Skeletal muscle satellite cell (primary cell): ENCODE measurements around the gene IYD.
"Not testable (repeated sequence)": the region's sequence is repeated elsewhere in the genome, so short reads cannot be mapped to it uniquely, and the experiment has no call there.

Experiments used
- H3K27me3 ChIP-seq: 2 replicates; pipeline ENCODE4 v1.7.0; 2013; ENCODE audit warnings: low read length; ENCODE audit not compliant: control insufficient read depth, insufficient read depth
- H3K36me3 ChIP-seq: 2 replicates; pipeline ENCODE4 v1.7.0; 2013; ENCODE audit warnings: mild to moderate bottlenecking, control low read depth, low read length; ENCODE audit not compliant: insufficient read depth
- H3K4me1 ChIP-seq: 2 replicates; pipeline ENCODE4 v1.7.0; 2013; ENCODE audit warnings: low read length; ENCODE audit not compliant: control insufficient read depth, insufficient read depth
- H3K4me2 ChIP-seq: 2 replicates; pipeline ENCODE4 v1.7.0; 2013; ENCODE audit warnings: mild to moderate bottlenecking, low read length
- H3K4me3 ChIP-seq: 2 replicates; pipeline ENCODE4 v1.7.0; 2013; ENCODE audit warnings: low read length
- H3K9ac ChIP-seq: 2 replicates; pipeline ENCODE4 v1.7.0; 2013; ENCODE audit warnings: mild to moderate bottlenecking, low read depth, low read length, moderate library complexity
- H3K9me3 ChIP-seq: replicated peaks from 2 replicates; pipeline ENCODE4 v1.7.0; 2013; ENCODE audit warnings: mild to moderate bottlenecking, control low read depth, low read length

Gene IYD

DNA sequence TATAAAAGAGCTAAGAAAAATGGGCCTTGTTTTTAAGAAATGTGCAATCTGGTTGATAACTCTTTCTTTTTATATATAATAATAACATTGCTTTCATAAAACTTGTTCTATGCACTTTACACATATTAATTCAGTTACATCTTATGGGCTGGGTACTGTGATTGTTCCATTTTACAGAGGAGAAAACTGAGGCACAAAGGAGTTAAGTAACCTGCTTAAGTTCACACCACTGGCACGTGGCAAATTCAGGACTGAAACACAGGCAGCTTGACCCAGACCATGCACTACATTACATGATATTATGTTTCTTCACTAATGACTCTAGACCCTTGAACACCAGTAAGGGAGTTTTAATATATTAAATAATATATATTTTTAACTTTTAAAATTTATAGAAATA is 15.4 kb upstream of the IYD start:
- Histone ChIP-seq H3K9me3 (no peaks in the 10 kb centered on the region), H3K36me3 (no peaks in the 10 kb centered on the region), H3K4me3 (no peak overlapping the region), H3K4me1 (peaks cover 27% of the 10 kb centered on the region), H3K27me3 (peaks cover 4% of the 10 kb centered on the region), H3K4me2 (no peak overlapping the region), H3K9ac (no peak overlapping the region)

DNA sequence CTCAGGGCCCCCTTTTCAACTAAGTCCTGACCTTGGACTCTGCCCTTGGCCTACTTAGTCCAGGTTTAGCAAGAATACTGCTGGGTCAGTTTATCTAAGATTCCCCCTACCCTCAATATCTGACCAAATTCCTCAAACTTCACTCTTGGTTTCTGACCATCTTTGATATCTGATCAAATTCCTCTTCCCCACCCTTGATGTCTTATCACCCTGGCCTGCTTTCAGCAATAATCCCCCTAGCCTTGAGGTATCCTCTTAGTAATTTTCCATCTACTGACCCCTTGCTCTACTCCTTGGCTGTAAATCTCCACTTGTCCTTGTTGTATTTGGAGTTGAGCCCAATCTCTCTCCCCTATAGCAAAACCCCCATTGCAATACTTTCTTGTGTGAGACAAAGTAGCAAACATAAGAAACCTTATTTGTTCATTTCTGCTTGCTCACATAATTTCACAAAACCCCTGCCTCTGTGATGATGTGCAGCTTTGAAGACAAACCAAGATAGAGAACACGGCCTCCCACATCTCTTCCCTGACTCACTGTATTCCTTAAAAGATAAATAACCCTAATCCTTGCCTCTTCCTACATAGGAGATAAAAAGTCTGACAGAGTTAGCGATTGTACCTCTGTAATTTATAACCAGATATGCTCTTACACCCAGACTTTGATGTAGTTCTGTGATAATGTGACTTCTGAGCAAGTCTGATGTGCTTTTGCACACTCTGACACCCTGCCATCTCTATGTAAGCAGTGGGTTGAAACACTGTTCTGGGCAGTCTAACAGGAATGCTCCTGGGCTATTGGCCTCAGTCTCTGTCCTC is 13.8 kb upstream of the IYD start:
- H3K4me2 ChIP-seq, result peak overlapping the region; percentile 28
- peaks cover 4% of the 10 kb centered on the region for H3K27me3 ChIP-seq
- H3K9me3 ChIP-seq, result no peaks in the 10 kb centered on the region
- H3K36me3 ChIP-seq, result no peaks in the 10 kb centered on the region
- peaks cover 27% of the 10 kb centered on the region for H3K4me1 ChIP-seq
- H3K9ac ChIP-seq, result no peak overlapping the region
- no peak overlapping the region for H3K4me3 ChIP-seq

DNA sequence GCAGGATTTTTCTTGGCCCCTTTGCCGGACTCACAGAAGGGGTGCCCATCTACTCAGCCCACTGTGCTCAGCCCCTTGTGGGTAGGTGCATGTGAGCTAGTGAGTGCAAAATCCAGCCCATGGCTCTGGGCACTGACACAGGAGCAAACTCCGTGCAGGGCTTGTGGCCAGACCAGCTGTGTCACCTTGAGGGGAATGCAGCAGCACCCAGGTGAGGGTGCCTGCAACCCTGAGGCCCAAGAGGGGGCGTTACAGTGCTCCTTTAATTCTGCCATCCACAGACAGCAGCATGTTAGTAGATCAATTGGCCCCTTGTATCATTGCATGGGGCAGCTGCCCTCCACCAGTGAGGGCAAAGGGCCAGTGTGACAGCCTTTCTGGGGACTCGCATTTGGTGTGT is 12.9 kb upstream of the IYD start:
- peaks cover 27% of the 10 kb centered on the region for H3K4me1 ChIP-seq
- no peak overlapping the region for H3K4me3 ChIP-seq
- no peak overlapping the region for H3K9ac ChIP-seq
- no peak overlapping the region for H3K4me2 ChIP-seq
- peaks cover 4% of the 10 kb centered on the region for H3K27me3 ChIP-seq
- no peaks in the 10 kb centered on the region for H3K36me3 ChIP-seq
- no peaks in the 10 kb centered on the region for H3K9me3 ChIP-seq

DNA sequence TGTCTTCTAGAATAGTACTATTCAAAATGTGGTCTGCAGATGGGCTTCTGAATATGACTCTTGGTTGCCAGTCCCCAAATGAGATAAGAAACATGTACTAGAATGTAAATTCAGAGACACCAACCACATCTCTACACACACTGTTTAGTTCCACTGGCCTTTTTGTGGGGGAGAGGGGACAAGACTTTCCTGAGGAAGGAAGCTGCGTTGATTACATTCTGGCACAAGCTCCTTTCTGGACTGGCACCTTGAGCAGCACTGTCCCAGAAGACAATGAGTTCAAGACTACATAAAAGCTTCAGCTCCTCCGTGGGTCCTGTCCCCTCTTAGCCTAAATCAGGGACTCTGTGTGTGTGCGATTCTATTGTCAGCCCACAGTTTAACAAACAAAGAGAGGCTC is 6.9 kb upstream of the IYD start:
- no peak overlapping the region for H3K4me3 ChIP-seq
- H3K9ac ChIP-seq, result no peak overlapping the region
- H3K36me3 ChIP-seq, result no peaks in the 10 kb centered on the region
- no peaks in the 10 kb centered on the region for H3K4me1 ChIP-seq
- H3K4me2 ChIP-seq, result no peak overlapping the region
- H3K9me3 ChIP-seq, result no peaks in the 10 kb centered on the region
- peaks cover 11% of the 10 kb centered on the region for H3K27me3 ChIP-seq

DNA sequence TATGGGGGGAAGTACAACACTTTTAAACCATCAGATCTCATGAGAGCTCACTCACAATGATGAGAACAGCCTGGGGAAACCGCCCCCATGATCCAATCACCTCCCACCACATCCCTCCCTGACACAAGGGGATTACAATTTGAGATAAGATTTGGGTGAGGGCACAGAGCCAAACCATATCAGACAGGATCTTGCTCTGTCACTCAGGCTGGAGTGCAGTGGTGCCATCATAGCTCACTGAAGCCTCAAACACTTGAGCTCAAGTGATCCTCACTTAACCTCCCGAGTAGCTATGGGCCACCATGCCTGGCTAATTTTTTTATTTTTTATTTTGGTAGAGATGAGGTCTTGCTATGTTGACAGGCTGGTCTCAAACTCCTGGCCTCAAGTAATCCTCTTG is 5.1 kb upstream of the IYD start:
- H3K36me3 ChIP-seq, result no peaks in the 10 kb centered on the region
- H3K9ac ChIP-seq, result no peak overlapping the region
- peaks cover 7% of the 10 kb centered on the region for H3K27me3 ChIP-seq
- H3K4me3 ChIP-seq, result no peak overlapping the region
- H3K4me1 ChIP-seq, result no peaks in the 10 kb centered on the region
- H3K4me2 ChIP-seq, result no peak overlapping the region
- H3K9me3 ChIP-seq, result no peaks in the 10 kb centered on the region

DNA sequence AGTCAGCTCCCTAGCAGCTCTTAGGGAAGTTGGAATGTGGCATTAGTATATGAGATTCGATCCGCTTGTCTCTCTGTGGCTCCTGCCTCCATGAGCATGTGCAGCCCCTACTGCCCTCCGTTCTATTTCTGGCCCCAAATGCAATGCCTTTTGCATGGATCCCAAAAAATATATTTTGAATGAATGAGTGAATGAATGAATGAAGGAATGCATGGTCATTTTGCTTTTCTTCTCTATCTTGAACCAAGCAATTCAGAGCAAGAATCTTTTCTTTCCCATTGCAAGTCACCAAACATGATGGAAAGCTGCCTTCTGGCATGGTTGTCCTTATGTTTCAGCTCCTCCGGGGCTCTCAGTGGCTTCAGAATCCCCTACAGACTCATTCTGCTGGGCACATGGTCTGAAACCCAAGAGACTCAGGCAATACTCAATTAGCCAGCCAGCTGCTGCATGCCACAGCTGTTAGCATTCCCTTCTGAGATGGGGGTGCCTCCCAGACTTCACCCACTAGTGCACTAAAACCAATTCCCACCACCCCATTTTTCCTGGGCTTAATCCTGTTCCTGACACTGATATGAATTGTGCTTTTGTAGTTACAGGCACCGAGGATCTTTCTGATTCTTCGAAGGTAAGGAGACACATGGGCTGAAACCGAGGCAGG is 2.6 kb upstream of the IYD start:
- Histone ChIP-seq H3K9ac (no peak overlapping the region), H3K9me3 (no peaks in the 10 kb centered on the region), H3K27me3 (peaks cover 7% of the 10 kb centered on the region), H3K4me3 (no peak overlapping the region), H3K4me2 (no peak overlapping the region), H3K4me1 (peaks cover 2% of the 10 kb centered on the region), H3K36me3 (no peaks in the 10 kb centered on the region)

DNA sequence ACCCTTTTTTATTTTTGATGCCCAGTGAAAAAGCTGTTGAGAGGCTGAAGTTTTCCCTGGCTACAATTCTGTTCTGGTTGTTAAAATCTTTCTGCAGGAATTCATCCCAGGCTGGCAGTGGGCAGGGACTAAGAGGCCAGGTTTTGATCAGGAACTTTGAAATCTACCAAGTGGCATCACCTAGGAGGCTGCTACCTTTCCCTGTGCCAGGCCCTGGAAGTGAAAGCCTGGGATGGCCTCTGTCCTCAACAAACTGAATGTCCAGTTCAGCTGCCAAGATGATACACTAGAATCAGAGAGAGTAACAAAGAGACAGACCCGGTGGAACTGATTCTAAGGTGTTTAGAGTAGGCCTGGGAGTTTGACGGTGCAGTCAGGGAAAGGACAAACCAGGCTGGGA is 596 bp downstream of the IYD start:
- Histone ChIP-seq H3K9me3 (no peaks in the 10 kb centered on the region), H3K4me1 (peaks cover 25% of the 10 kb centered on the region), H3K4me3 (no peak overlapping the region), H3K9ac (no peak overlapping the region), H3K4me2 (no peak overlapping the region), H3K27me3 (peaks cover 7% of the 10 kb centered on the region), H3K36me3 (no peaks in the 10 kb centered on the region)

DNA sequence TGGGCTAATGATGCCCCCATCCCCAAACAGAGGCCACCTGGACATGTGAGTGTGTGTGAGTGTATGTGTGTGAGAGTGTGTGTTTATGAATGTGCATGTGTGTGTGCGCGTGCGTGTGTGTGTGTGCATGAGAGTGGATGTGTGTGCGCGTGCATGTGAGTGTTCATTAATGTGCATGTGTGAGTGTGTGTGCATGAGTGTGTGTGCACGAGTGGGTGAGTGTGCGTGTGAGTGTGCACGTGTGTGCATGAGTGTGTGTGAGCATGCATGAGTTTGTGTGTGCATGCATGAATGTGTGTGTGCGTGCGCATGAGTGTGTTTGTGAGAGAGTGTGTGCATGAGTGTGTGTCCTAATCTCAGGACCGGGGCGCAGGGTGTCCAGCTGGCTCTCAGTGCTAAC is 1.3 kb downstream of the IYD start:
- no peaks in the 10 kb centered on the region for H3K9me3 ChIP-seq
- no peak overlapping the region for H3K4me3 ChIP-seq
- H3K9ac ChIP-seq, result no peak overlapping the region
- H3K36me3 ChIP-seq, result no peaks in the 10 kb centered on the region
- H3K27me3 ChIP-seq, result peaks cover 4% of the 10 kb centered on the region
- no peak overlapping the region for H3K4me2 ChIP-seq
- H3K4me1 ChIP-seq, result peaks cover 25% of the 10 kb centered on the region

DNA sequence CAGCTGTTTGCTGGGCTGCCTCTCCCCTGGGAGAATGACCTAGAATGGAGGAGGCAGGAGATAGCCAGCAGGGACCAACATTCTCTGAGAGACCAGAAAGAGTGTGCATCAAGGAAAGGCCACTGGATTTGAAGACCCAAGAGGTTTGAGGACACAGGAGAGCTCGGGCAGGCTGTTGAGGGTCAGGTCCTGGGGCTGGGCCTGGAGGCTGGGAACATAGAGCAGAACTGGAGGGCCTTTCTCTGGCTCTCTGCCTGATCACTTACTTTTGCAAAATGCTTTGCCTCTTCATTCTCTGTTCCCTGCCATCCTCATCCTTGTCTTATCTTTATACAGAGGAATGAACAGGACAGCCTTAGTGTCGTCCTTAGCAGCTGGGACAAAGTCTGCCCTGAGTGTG is 2.5 kb downstream of the IYD start:
- H3K4me2 ChIP-seq, result no peak overlapping the region
- H3K4me3 ChIP-seq, result no peak overlapping the region
- H3K36me3 ChIP-seq, result no peaks in the 10 kb centered on the region
- peaks cover 25% of the 10 kb centered on the region for H3K4me1 ChIP-seq
- no peaks in the 10 kb centered on the region for H3K9me3 ChIP-seq
- H3K27me3 ChIP-seq, result no peaks in the 10 kb centered on the region
- H3K9ac ChIP-seq, result no peak overlapping the region

DNA sequence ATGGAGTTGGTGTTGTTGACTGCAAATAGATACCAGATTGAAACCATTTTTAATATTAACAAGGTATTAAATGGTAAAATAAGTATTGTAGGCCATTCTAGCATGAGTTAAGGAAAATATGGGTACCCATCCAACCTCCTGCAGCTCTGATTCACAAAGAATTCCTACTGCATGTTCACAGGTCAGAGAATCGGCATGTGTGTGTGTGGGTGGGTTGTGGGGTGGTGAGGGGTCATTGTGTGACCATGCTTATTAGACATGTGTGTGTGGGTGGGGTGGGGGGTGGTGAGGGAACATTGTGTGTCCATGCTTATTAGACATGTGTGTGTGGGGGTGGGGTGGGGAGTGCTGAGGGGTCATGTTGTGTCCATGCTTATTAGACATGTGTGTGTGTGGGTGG is 3.2 kb downstream of the IYD start:
- Histone ChIP-seq H3K4me3 (no peak overlapping the region), H3K9ac (no peak overlapping the region), H3K27me3 (no peaks in the 10 kb centered on the region), H3K4me1 (peaks cover 26% of the 10 kb centered on the region), H3K4me2 (no peak overlapping the region), H3K9me3 (no peaks in the 10 kb centered on the region), H3K36me3 (no peaks in the 10 kb centered on the region)

DNA sequence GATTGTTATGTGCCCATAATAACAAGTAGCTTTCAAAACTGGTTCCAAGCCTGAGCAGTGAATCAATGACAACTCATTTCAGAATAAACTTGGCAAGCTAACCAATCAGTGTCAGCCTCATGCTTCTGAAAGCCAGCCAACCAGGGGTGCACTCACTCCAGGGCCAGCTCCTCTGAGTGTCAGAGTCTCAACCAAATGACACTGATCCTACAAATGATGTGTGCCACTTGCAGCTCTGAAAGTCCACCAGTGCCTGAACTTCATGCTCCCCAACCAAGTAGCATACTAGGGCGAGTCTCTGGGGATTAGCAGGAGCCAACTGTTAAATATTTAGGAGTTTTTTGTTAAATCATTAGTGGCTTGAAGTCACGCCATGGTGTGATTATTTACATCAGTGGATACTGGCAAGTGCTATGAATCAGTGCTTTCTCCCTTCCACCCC is 4.5 kb downstream of the IYD start:
- Histone ChIP-seq H3K27me3 (no peaks in the 10 kb centered on the region), H3K4me3 (no peak overlapping the region), H3K9ac (no peak overlapping the region), H3K36me3 (no peaks in the 10 kb centered on the region), H3K4me1 (peaks cover 30% of the 10 kb centered on the region), H3K9me3 (no peaks in the 10 kb centered on the region), H3K4me2 (peak overlapping the region; percentile 34)

DNA sequence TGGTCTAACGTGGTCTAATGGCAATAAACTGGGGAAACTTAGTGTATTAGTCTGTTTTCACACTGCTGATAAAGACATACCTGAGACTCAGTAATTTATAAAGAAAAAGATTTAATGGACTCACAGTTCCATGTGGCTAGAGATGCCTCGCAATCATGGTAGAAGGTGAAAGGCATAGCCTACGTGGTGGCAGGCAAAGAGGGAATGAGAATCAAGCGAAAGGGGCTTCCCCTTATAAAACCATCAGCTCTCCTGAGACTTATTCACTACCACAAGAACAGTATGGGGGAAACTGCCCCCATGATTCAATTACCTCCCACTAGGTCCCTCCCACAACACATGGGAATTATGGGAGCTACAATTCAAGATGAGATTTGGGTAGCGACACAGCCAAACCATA is 5.5 kb downstream of the IYD start:
- not testable (repeated sequence) for H3K9ac ChIP-seq, H3K4me2 ChIP-seq, H3K4me3 ChIP-seq, H3K36me3 ChIP-seq, H3K9me3 ChIP-seq, H3K27me3 ChIP-seq
- H3K4me1 ChIP-seq, result peaks cover 30% of the 10 kb centered on the region
